GM19193 (cell line): Measurements from ENCODE around the gene CYSLTR2.

Experiments used
- POLR2A ChIP-seq: IDR thresholded peaks from 4 replicates; pipeline ENCODE4 v1.6.1; 2011; ENCODE audit not compliant: insufficient read depth, insufficient read length; ENCODE audit errors: extremely low read depth

The CYSLTR2 gene

DNA sequence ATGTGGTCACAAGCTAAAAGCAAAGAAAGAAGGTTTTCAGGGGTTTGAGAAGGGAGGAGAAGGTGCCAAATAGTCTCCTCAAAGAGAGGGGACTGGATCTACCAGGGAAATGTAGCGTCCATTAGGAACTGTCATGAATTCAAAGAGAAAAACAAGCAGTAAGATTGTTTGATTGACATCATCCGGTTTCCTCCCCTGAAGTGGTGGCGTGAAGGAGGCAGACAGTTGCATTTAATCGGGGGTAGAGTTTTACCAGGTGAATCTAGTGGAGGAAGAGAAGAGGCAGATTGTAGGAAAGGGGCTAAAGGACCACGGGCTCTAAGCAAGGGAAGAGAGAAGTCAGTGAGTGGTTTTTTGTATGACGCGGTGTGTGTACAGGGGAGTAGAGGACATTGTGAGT is 13.0 kb upstream of the CYSLTR2 start:
- TF ChIP-seq POLR2A, result no peak

DNA sequence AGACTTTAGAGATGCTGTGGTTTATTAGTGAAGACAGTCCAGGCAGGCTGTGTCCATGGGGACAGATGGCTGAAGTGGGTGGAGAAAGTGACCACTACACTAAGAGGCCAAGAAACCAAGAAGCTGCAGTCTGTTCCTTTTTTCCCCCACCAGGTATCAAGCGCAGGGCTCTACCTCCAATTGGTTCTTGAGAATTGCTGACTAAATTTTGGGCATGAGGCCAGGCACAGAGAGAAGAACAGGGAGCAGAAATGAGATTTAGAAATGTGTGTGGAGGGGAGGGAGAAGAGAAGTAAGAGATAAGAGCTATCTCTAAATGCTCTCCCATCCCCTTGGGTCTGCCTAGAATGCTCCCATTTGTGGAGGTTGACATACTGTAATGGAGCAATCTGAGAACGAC is 12.3 kb upstream of the CYSLTR2 start:
- no peak for TF ChIP-seq POLR2A

- TF ChIP-seq POLR2A, result no peak
Measured at GRCh38 chr13:48642061-48642460, 11.7 kb upstream of the CYSLTR2 start.

DNA sequence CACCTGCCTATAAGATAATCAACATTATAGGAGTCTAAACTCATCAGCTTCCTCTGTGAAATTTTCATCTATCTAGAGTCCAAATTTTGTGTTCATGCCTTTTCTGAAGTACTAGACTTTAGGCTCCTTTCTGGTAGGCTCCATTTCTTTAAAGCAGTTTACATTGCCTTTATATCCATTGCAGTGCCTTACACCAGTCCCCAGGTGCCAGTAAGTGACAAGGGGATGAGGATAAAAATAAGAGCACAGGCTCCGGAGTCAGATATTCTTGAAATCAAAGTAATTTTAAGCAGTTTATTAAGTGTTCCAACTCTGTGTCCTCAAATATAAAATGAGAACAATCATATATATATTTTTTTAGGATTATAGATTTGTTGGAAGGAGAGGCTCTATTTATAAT is 10.6 kb upstream of the CYSLTR2 start:
- TF ChIP-seq POLR2A, result no peak

GRCh38 chr13:48644141-48644540 is 9.6 kb upstream of the CYSLTR2 start:
- no peak for TF ChIP-seq POLR2A

- TF ChIP-seq POLR2A, result no peak
Measured at GRCh38 chr13:48644951-48645350, 8.8 kb upstream of the CYSLTR2 start.

DNA sequence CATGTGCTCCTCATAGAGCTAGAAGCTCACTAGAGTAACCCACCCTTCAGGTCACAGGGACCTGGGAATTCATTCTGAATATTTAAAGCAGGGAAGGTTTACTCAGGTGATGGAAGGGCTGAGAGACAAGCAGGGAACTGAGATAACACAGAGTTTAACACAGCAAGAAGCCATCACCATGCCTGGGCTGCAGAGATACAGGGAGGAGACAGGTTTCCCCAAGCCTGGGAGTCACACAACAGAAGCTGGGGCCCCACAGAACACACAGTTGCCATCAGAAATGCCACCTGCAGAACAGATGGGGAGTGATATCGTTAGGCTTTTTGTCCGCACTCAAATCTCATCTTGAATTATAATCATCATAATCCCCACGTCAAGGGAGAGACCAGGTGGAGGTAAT is 7.9 kb upstream of the CYSLTR2 start:
- no peak for TF ChIP-seq POLR2A

GRCh38 chr13:48646791-48647190 is 6.9 kb upstream of the CYSLTR2 start:
- TF ChIP-seq POLR2A, result no peak

GRCh38 chr13:48647625-48648024 is 6.1 kb upstream of the CYSLTR2 start:
- no peak for TF ChIP-seq POLR2A

DNA sequence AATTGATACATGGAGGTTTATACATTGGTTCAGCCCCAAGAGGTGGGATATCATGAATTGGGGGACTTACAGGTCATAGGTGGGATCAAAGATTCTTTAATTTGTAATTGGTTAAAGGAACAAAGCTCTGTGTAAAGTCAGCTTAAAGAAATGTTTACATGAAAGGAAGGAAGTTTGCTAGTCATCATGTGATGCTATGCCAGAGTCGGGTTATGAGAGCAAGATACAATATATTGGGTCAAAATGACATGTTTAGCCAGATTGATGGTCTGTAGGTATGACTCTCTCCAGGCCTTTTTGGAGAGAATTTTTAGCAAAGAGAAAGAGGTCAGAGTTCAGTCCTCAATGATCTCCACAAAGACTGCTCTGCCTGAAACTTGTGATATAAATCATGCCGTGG is 5.3 kb upstream of the CYSLTR2 start:
- no peak for TF ChIP-seq POLR2A

DNA sequence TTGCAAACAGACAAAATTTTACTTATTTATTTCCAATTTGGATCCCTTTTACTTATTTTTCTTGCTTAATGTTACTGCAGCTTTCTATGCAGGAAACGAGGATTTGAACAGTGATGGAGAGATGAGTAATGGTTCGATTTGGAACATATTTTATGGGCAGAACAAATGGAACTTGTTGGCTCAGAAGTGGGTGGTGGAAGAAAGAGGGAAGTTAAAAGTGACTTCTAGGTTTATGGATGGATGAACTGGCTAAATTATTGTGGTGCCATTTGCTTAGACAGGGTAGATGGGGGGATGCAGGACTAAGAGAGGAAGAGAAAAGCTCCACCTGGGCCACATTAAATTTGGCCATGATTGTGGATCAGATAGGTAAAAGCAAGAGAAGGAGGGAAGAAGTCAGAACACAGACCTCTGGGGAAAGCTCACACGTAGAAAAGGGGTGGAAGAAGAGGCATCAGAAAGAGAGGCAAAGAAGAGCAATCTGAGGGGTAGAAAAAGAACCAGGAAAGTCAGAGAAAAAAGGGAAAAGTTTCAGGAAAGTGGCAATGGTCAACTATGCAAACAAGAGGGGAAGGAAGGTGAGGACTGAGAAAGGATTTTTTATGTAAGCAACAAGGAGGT is 768 bp upstream of the CYSLTR2 start:
- no peak for TF ChIP-seq POLR2A

DNA sequence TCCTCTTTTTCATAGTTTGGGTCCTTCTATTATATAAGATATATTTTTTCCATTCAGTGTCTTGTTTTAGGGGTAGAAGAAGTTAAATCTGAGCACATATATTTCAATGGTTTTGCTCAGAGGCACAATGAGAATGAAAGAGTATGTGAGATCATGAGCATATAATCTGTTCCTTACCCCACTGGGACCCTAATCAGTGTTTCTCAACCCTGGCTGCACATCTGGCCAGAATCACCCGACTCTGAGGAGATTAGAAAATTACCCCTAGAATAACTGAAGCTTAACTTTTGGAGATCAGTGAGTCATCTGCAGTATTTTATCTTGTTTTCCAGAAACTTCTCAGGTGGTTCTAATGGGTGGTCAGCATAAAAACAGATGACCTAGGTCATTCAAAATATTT is 782 bp downstream of the CYSLTR2 start:
- TF ChIP-seq POLR2A, result no peak

GRCh38 chr13:48655291-48655690 is 1.6 kb downstream of the CYSLTR2 start:
- TF ChIP-seq POLR2A, result no peak

- TF ChIP-seq POLR2A, result no peak
Measured at GRCh38 chr13:48656608-48657007, 2.9 kb downstream of the CYSLTR2 start.

DNA sequence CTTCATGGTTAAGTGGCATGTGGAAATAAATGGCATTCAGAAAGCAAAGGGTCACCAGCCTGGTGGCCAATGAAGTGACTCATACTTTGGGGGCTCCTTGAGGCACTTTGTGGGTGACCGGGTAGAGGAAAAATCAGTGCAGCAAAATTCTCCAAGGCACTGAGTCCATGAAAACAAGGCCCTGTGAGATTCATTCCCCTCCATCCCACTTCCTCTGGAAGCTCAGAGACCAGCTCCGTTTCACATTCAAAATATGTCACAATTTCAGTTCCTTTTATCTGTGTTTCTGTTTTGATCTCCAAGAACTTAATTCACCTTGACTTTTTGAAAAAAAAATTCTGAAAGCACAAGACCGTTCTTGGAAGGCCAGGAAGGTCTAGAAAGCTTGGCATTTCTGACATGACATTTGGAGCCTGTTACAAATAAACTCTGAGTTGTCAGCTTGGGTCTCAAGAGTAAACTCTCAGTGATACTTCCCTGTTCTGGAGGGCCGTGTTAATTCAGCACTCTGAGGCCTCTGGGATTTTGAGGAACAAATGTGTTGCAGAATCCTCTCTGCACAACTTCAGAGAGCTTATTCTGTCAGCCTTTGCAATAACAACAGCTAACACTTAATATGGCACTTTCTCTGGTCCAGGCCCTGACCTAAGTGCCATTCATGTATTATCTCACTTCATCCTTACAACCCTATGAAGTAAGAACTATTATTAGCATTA is 6.8 kb downstream of the CYSLTR2 start:
- TF ChIP-seq POLR2A, result no peak

DNA sequence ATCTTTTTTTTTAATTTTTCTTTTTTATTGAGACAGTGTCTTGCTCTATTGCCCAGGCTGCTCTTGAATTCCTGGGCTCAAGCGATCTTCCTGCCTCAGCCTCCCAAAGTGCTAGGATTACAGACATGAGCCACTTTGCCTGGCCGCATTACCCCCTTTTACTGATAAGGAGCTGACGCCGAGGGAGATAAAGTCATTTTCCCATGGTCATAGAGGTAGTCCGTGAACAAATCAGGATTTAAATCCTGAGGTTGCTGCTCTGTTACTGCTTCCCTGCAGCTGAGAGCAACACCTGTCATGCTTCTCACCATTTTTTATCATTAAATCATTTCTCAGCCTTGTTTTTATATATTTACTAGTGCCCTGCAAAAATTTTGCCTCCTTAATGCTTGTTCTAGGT is 7.4 kb downstream of the CYSLTR2 start:
- no peak for TF ChIP-seq POLR2A
